Measurements from ENCODE around the gene PHACTR1.

The PHACTR1 gene

DNA sequence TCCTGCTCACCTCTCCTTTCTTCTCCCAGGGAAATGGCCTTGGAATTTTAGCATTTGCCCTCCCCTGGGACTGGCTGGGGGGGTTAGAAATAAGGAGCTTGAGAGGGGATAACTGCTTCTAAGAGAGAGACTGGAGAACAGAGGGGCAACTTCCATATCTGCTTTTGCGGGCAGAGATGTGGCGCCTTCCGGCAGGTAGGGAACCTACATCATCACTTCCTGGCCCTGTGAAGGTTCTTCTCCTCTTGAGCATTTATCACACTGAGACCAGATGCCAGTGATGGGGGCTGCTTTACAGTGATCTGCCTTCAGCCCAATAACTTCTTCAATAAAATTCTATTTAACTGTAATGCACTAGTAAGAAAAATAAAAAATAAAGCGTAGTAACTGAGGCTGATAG is 563.7 kb downstream of the PHACTR1 start:
- TF ChIP-seq, protein P1, sequence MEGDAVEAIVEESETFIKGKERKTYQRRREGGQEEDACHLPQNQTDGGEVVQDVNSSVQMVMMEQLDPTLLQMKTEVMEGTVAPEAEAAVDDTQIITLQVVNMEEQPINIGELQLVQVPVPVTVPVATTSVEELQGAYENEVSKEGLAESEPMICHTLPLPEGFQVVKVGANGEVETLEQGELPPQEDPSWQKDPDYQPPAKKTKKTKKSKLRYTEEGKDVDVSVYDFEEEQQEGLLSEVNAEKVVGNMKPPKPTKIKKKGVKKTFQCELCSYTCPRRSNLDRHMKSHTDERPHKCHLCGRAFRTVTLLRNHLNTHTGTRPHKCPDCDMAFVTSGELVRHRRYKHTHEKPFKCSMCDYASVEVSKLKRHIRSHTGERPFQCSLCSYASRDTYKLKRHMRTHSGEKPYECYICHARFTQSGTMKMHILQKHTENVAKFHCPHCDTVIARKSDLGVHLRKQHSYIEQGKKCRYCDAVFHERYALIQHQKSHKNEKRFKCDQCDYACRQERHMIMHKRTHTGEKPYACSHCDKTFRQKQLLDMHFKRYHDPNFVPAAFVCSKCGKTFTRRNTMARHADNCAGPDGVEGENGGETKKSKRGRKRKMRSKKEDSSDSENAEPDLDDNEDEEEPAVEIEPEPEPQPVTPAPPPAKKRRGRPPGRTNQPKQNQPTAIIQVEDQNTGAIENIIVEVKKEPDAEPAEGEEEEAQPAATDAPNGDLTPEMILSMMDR (IDR thresholded peaks at IDR 0.05; ENCODE audit: low read depth, low read length): no peak
- in situ Hi-C loops (cut with HindIII; ENCODE audit: low sequenced_read_pairs): no loop called here
- H3K4me3 ChIP-seq (ENCODE audit: low read depth, low read length): no peak overlapping the region
- DNase-seq (ENCODE audit: low read depth, low spot score): no peak

DNA sequence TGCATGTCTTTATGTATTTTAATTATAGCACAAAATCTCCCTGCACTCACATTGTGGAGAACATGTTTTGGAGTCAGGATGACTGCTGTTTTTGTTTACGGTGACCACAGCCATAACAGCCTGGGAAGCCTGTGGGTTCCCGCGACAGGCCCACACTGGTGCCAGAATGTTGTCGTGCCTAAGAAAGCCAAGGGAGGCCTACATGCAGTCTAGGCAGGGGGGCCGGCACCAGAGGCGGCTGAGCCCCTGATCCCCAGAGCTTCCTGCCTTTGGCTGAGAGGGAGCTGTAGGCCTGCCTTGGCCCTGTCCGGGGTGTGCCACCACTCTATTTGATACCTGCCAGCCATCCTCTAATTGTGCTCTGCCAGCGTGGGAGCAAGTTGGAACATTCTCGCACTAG is 565.1 kb downstream of the PHACTR1 start:
- TF ChIP-seq, protein P1 (IDR thresholded peaks at IDR 0.05; ENCODE audit: low read depth, low read length): no peak
- H3K4me3 ChIP-seq (ENCODE audit: low read depth, low read length): no peak overlapping the region
- in situ Hi-C loops (cut with HindIII; ENCODE audit: low sequenced_read_pairs): no loop called here
- DNase-seq (ENCODE audit: low read depth, low spot score): no peak

DNA sequence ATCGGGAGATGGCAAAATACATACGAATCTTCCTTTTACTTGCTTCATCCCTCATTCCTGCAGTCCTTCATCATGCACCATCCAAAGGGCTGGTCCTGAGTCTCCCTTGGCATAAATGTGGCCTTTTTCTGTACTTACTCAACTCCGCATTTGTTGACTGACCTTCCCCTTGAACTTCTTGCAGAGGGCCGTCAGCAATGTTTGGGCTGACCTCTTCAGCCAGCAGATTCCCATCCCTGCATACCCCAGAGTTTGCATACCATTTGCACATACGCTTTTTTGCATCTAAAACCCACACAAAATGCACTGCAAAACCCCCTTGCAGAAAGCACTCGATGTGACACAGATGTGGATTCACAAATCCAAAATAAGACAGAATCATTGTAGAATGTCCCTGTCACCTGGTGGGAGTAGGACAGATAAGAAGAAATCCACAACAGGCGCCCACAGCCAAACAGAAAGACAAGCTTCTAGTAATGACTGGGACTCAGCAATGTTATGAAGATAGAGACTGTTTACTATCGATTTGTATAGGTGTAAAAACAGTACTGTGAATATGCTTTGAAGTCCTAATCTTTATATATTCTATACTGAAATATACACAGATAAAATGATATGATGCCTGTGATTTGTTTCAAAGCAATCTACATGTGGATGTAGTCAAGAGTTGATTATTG is 566.0 kb downstream of the PHACTR1 start:
- no peak overlapping the region for H3K4me3 ChIP-seq (ENCODE audit: low read depth, low read length)
- TF ChIP-seq, protein P1 (IDR thresholded peaks at IDR 0.05; ENCODE audit: low read depth, low read length): no peak
- no peak for DNase-seq (ENCODE audit: low read depth, low spot score)
- in situ Hi-C loops (cut with HindIII; ENCODE audit: low sequenced_read_pairs): no loop called here

DNA sequence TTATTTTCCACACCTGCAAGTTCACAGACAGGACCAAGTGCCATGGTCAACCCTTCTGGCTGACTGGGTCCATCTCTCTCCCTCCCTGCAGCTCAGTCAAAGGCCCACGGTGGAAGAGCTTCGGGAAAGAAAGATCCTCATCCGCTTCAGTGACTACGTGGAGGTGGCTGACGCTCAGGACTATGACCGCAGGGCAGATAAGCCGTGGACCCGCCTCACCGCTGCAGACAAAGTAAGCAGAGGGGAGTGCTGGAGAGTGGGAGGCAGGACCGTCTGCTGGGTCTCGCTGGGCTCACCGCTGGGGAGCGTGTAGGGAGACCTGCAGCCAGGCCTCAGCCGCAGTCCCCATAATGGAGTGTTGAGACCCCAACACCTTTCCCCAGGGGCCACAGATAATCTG is 566.8 kb downstream of the PHACTR1 start:
- in situ Hi-C loops (cut with HindIII; ENCODE audit: low sequenced_read_pairs): no loop called here
- H3K4me3 ChIP-seq (ENCODE audit: low read depth, low read length): no peak overlapping the region
- TF ChIP-seq, protein P1 (IDR thresholded peaks at IDR 0.05; ENCODE audit: low read depth, low read length): no peak
- DNase-seq (ENCODE audit: low read depth, low spot score): no peak

DNA sequence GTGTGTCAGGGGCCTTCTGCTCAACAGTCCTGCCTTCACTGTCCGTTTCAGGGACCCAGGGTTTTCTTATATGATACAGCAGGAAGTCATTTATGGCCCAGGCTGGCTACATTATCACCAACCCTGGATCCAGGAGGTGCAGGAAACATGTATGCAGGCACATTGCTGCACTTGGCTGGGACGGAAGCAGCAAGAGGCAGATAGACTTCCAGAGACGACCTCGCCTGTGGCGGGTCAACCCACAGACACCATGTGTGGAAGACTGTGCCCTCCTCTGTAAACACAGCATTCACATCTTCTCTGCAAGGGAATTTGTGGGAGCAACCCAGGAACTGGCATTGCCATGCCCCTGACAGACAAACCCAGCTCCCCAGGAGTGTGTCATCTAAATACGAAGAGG is 568.1 kb downstream of the PHACTR1 start:
- TF ChIP-seq, protein P1 (IDR thresholded peaks at IDR 0.05; ENCODE audit: low read depth, low read length): no peak
- in situ Hi-C loops (cut with HindIII; ENCODE audit: low sequenced_read_pairs): no loop called here
- no peak overlapping the region for H3K4me3 ChIP-seq (ENCODE audit: low read depth, low read length)

DNA sequence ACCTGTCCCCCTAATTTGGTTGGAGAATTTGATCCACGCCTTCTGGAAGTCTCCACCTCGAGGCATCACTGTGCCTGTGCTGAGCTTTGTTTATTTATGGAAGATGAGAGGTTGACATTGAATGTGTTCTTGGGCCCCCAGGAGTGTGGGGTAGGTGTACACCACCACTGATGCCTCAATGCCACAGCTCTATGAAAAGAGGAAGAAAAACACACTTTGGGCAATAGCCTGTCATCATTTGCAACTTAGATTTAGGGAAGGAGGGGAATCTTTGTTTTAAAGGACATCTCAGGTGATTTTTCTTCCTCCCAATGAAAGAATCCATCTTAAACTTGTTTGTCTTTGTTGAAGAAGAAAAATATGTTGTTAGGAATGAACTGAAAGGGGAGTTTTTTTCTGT is 569.1 kb downstream of the PHACTR1 start:
- in situ Hi-C loops (cut with HindIII; ENCODE audit: low sequenced_read_pairs): no loop called here
- H3K4me3 ChIP-seq (ENCODE audit: low read depth, low read length): no peak overlapping the region
- TF ChIP-seq, protein P1 (IDR thresholded peaks at IDR 0.05; ENCODE audit: low read depth, low read length): no peak
- no peak for DNase-seq (ENCODE audit: low read depth, low spot score)

More for the DNA sequence above, 568.1 kb downstream of the PHACTR1 start:
- DNase-seq (ENCODE audit: low read depth, low spot score): no peak
